Astrocyte (in vitro differentiated cells and primary cell): Measurements from ENCODE around the gene HOXA6. TPM values are rescaled to one million over a fixed set of nuclear protein-coding genes. Genes with fewer than 3 reads are reported as not detected.

ENCODE experiments used
- DNase-seq: peaks from one replicate; pipeline ENCODE4 v3.0.0-alpha.2; 2010; ENCODE audit warnings: low read depth
- FAIRE-seq: peaks from 2 replicates; lab custom pipeline; 2011; peaks lifted over from hg19 to GRCh38; lab: Jason Lieb, UNC
- H2AFZ ChIP-seq: 2 replicates; pipeline ENCODE4 v1.6.0; 2012; ENCODE audit warnings: low read depth, low read length, inconsistent platforms
- H3K27ac ChIP-seq: 2 replicates; pipeline ENCODE4 v1.5.1; 2011; ENCODE audit warnings: low read depth, low read length, inconsistent platforms
- H3K27me3 ChIP-seq: 2 replicates; pipeline ENCODE4 v1.6.0; 2011; ENCODE audit warnings: low read length, inconsistent platforms; ENCODE audit not compliant: insufficient read depth
- H3K36me3 ChIP-seq: 2 replicates; pipeline ENCODE4 v1.5.1; 2011; ENCODE audit warnings: low read length, inconsistent platforms; ENCODE audit not compliant: insufficient read depth
- H3K4me1 ChIP-seq: 2 replicates; pipeline ENCODE4 v1.5.1; 2011; ENCODE audit warnings: low read length, inconsistent platforms; ENCODE audit not compliant: insufficient read depth
- H3K4me2 ChIP-seq: 2 replicates; pipeline ENCODE4 v1.6.0; 2012; ENCODE audit warnings: low read length, inconsistent platforms
- H3K4me3 ChIP-seq: 2 replicates; pipeline ENCODE4 v1.5.1; 2011; ENCODE audit warnings: low read depth, mild to moderate bottlenecking, low read length, inconsistent platforms; ENCODE audit not compliant: insufficient read depth
- H3K79me2 ChIP-seq: 2 replicates; pipeline ENCODE4 v1.6.0; 2012; ENCODE audit warnings: mild to moderate bottlenecking, low read length, inconsistent platforms; ENCODE audit not compliant: insufficient read depth
- H3K9ac ChIP-seq: 2 replicates; pipeline ENCODE4 v1.6.0; 2012; ENCODE audit warnings: mild to moderate bottlenecking, low read length, inconsistent platforms
- H3K9me3 ChIP-seq: 2 replicates; pipeline ENCODE4 v1.5.1; 2012; ENCODE audit warnings: low read depth, mild to moderate bottlenecking, low read length, inconsistent platforms; ENCODE audit not compliant: insufficient read depth
- H4K20me1 ChIP-seq: 2 replicates; pipeline ENCODE4 v1.6.0; 2012; ENCODE audit warnings: low read length, inconsistent platforms; ENCODE audit not compliant: insufficient read depth
- H3K27ac Mint-ChIP-seq: one replicate; pipeline ENCODE4 v1.8.0; 2021; ENCODE audit warnings: mild to moderate bottlenecking, mixed read lengths; ENCODE audit not compliant: unreplicated experiment
- H3K27me3 Mint-ChIP-seq: one replicate; pipeline ENCODE4 v1.8.0; 2021; ENCODE audit warnings: low read depth, mixed read lengths; ENCODE audit not compliant: unreplicated experiment
- H3K36me3 Mint-ChIP-seq: one replicate; pipeline ENCODE4 v1.8.0; 2021; ENCODE audit warnings: low read depth, mixed read lengths; ENCODE audit not compliant: unreplicated experiment
- H3K4me1 Mint-ChIP-seq: one replicate; pipeline ENCODE4 v1.8.0; 2021; ENCODE audit warnings: low read depth, mixed read lengths; ENCODE audit not compliant: unreplicated experiment
- H3K4me3 Mint-ChIP-seq: one replicate; pipeline ENCODE4 v1.8.0; 2021; ENCODE audit warnings: mild to moderate bottlenecking, moderate library complexity, mixed read lengths; ENCODE audit not compliant: unreplicated experiment
- H3K9me3 Mint-ChIP-seq: one replicate; pipeline ENCODE4 v1.8.0; 2021; ENCODE audit warnings: mild to moderate bottlenecking, mixed read lengths; ENCODE audit not compliant: unreplicated experiment
- CTCF ChIP-seq: IDR thresholded peaks from 2 replicates; pipeline ENCODE4 v1.5.1; 2011; ENCODE audit warnings: low read depth, mild to moderate bottlenecking, inconsistent platforms, low read length, moderate library complexity; ENCODE audit not compliant: insufficient read depth
- EZH2 ChIP-seq: IDR thresholded peaks from 2 replicates; pipeline ENCODE4 v1.6.1; 2012; ENCODE audit warnings: mild to moderate bottlenecking, low read length, inconsistent platforms; ENCODE audit not compliant: insufficient read depth
- total RNA-seq: library from RNA; stranded (reverse); gene quantifications from 2 replicates; pipeline ENCODE4 v1.2.1, GENCODE V29; 2021

Gene HOXA6
- total RNA-seq, 1 donor from 2014 or later: not detected

- Histone ChIP-seq H3K79me2 (peaks cover 41% of the 10 kb centered on the region), H3K27ac (peak overlapping the region; percentile 77), H3K9ac (peak overlapping the region; percentile 87), H2AFZ (no peak overlapping the region), H4K20me1 (peaks cover 8% of the 10 kb centered on the region), H3K4me2 (peak overlapping the region; percentile 91), H3K36me3 (no peaks in the 10 kb centered on the region), H3K27me3 (peaks cover 75% of the 10 kb centered on the region), H3K4me1 (peaks cover 6% of the 10 kb centered on the region), H3K4me3 (peak overlapping the region; percentile 72), H3K9me3 (no peaks in the 10 kb centered on the region)
- Mint-ChIP-seq H3K36me3 (peaks cover 5% of the 10 kb centered on the region), H3K9me3 (peaks cover 53% of the 10 kb centered on the region), H3K27me3 (peaks cover 90% of the 10 kb centered on the region), H3K27ac (no peak overlapping the region), H3K4me3 (no peak overlapping the region), H3K4me1 (peaks cover 2% of the 10 kb centered on the region)
- no peak for FAIRE-seq
- peak; percentile 68 for DNase-seq
- TF ChIP-seq CTCF (no peak), EZH2 (peak; percentile 22)
Observed at GRCh38 chr7:27098578-27099451, 48.8 kb downstream of the HOXA6 start.

- DNase-seq: peak; percentile 49
- Histone ChIP-seq H3K4me2 (peak overlapping the region; percentile 91), H3K4me1 (peaks cover 6% of the 10 kb centered on the region), H3K4me3 (peak overlapping the region; percentile 72), H3K9ac (peak overlapping the region; percentile 87), H3K27ac (peak overlapping the region; percentile 77), H3K27me3 (peaks cover 77% of the 10 kb centered on the region), H4K20me1 (peaks cover 8% of the 10 kb centered on the region), H3K36me3 (no peaks in the 10 kb centered on the region), H3K9me3 (no peaks in the 10 kb centered on the region), H3K79me2 (peaks cover 41% of the 10 kb centered on the region), H2AFZ (no peak overlapping the region)
- no peak for TF ChIP-seq EZH2
- no peak for TF ChIP-seq CTCF
- Mint-ChIP-seq H3K27ac (peak overlapping the region; percentile 59), H3K27me3 (peaks cover 90% of the 10 kb centered on the region), H3K36me3 (peaks cover 4% of the 10 kb centered on the region), H3K9me3 (peaks cover 52% of the 10 kb centered on the region), H3K4me1 (peaks cover 2% of the 10 kb centered on the region), H3K4me3 (peak overlapping the region; percentile 82)
- FAIRE-seq: no peak
Observed at GRCh38 chr7:27097686-27098577, 49.6 kb downstream of the HOXA6 start.
